ENCODE measurements around the gene ZNF491. TPM values are rescaled to one million over a fixed set of nuclear protein-coding genes. Genes with fewer than 3 reads are reported as not detected.

Gene ZNF491
- total RNA-seq, 1 experiment from 2014 or later: not detected

DNA sequence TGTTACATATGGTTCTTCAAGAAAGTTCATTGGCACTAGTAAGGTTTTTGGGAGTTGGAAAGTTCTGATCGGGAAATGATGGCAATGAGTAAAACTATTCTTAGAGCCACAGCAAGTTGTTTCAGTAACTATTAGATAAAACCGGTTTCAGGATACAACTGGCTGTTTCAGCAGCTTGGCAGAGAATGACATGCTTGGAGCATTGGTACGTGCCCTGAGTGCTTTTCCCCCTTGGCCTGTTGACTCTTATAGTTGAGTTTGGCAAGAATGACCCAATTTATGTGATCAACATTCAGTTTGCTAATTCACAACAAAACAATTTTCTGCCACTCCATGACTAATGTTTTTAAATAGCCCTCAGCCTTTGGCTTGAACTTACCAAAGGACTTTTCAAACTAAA is 10.8 kb upstream of the ZNF491 start:
- no peaks in the 10 kb centered on the region for H3K27me3 ChIP-seq (ENCODE audit: insufficient read depth, low read length)
- no peak for DNase-seq (ENCODE audit: low read depth, low spot score)
- H2AFZ ChIP-seq (ENCODE audit: low read depth, low read length, poor library complexity, severe bottlenecking): no peak overlapping the region
- POLR2A ChIA-PET: no interaction called here
- H3K9me3 ChIP-seq (ENCODE audit: control insufficient read depth in 1 of 2, insufficient read depth in 1 of 2, low read depth in 1 of 2, low read length in 2 of 2): peaks cover under 1 to 19% of the 10 kb centered on the region in 2 experiments; a peak in 3 of 4 replicates
- no peaks in the 10 kb centered on the region for H3K36me3 ChIP-seq (ENCODE audit: control insufficient read depth in 1 of 2, insufficient read depth in 2 of 2, low read length in 2 of 2)
- H3K4me2 ChIP-seq (ENCODE audit: low read length): no peak overlapping the region
- BruUV-seq (replicated peaks): no TSS peak
- H4K20me1 ChIP-seq (ENCODE audit: insufficient read depth): no peaks in the 10 kb centered on the region
- H3K9ac ChIP-seq (ENCODE audit: low read length): no peak overlapping the region
- H3K9me2 ChIP-seq (ENCODE audit: insufficient read depth): no peaks in the 10 kb centered on the region
- no peak overlapping the region for H3K4me3 ChIP-seq (replicated peaks in 1 of 2; ENCODE audit: low read depth in 1 of 2, low read length in 2 of 2)
- H3K27ac ChIP-seq (ENCODE audit: low read depth, low read length): no peak overlapping the region
- no peak for TF ChIP-seq CBX3 (IDR thresholded peaks at IDR 0.05; ENCODE audit: low read depth)
- H3K79me2 ChIP-seq (ENCODE audit: insufficient read depth, low read length): no peaks in the 10 kb centered on the region
- no peaks in the 10 kb centered on the region for H3K4me1 ChIP-seq (ENCODE audit: control insufficient read depth in 1 of 2, insufficient read depth in 2 of 2, low read length in 2 of 2)
- no peak for ATAC-seq
- RAD21 ChIA-PET (ENCODE audit: low non-redundant PET in 1 of 2, low total read pairs in 2 of 2, uncharacterized antibody in 2 of 2, unreplicated experiment in 2 of 2): no interaction called here
- intact Hi-C loops (cut with micrococcal nuclease): no loop called here
- CTCF ChIA-PET: no interaction called here

GRCh38 chr19:11792942-11793341 is 5.4 kb upstream of the ZNF491 start:
- CTCF ChIA-PET: no interaction called here
- no peak overlapping the region for H3K4me2 ChIP-seq (ENCODE audit: low read length)

More at GRCh38 chr19:11792942-11793341, 5.4 kb upstream of the ZNF491 start:
- ATAC-seq: no peak
- intact Hi-C loops (cut with micrococcal nuclease): no loop called here
- Histone ChIP-seq H3K9ac (ENCODE audit: low read length) (no peak overlapping the region), H3K27ac (ENCODE audit: low read depth, low read length) (no peak overlapping the region), H3K9me2 (ENCODE audit: insufficient read depth) (no peaks in the 10 kb centered on the region), H3K79me2 (ENCODE audit: insufficient read depth, low read length) (no peaks in the 10 kb centered on the region), H4K20me1 (ENCODE audit: insufficient read depth) (no peaks in the 10 kb centered on the region), H3K4me1 (ENCODE audit: control insufficient read depth in 1 of 2, insufficient read depth in 2 of 2, low read length in 2 of 2) (no peaks in the 10 kb centered on the region), H3K9me3 (ENCODE audit: control insufficient read depth in 1 of 2, insufficient read depth in 1 of 2, low read depth in 1 of 2, low read length in 2 of 2) (peaks cover 0 to 7% of the 10 kb centered on the region in 2 experiments; a peak in 1 of 4 replicates), H2AFZ (ENCODE audit: low read depth, low read length, poor library complexity, severe bottlenecking) (no peak overlapping the region), H3K27me3 (ENCODE audit: insufficient read depth, low read length) (no peaks in the 10 kb centered on the region), H3K4me3 (replicated peaks in 1 of 2; ENCODE audit: low read depth in 1 of 2, low read length in 2 of 2) (no peak overlapping the region), H3K36me3 (ENCODE audit: control insufficient read depth in 1 of 2, insufficient read depth in 2 of 2, low read length in 2 of 2) (no peaks in the 10 kb centered on the region)
- ChIA-PET RAD21 (ENCODE audit: low non-redundant PET in 1 of 2, low total read pairs in 2 of 2, uncharacterized antibody in 2 of 2, unreplicated experiment in 2 of 2) (no interaction called here), POLR2A (no interaction called here)
- TF ChIP-seq SIN3A (IDR thresholded peaks at IDR 0.05; ENCODE audit: low read depth) (no peak), RAD21 (IDR thresholded peaks at IDR 0.05; ENCODE audit: low read depth) (no peak), EZH2phosphoT487 (IDR thresholded peaks at IDR 0.05; ENCODE audit: borderline replicate concordance) (no peak), ELF1 (IDR thresholded peaks at IDR 0.05; ENCODE audit: borderline replicate concordance, low read depth) (no peak), REST (IDR thresholded peaks at IDR 0.05; ENCODE audit: low read depth) (no peak), JUND (IDR thresholded peaks at IDR 0.05) (no peak), CEBPB (IDR thresholded peaks at IDR 0.05; ENCODE audit: low read depth) (no peak), ZNF274 (IDR thresholded peaks at IDR 0.05; ENCODE audit: low read depth, low read length) (no peak), FOSL1 (IDR thresholded peaks at IDR 0.05; ENCODE audit: low read depth) (no peak), SP1 (IDR thresholded peaks at IDR 0.05; ENCODE audit: low read depth) (no peak), YY1 (IDR thresholded peaks at IDR 0.05; ENCODE audit: extremely low read depth, insufficient replicate concordance, low read depth, low read length) (no peak), ZFX (IDR thresholded peaks at IDR 0.05) (no peak)
- TF ChIP-seq, protein P1, sequence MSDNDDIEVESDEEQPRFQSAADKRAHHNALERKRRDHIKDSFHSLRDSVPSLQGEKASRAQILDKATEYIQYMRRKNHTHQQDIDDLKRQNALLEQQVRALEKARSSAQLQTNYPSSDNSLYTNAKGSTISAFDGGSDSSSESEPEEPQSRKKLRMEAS (IDR thresholded peaks at IDR 0.05): no peak
- DNase-seq (ENCODE audit: low read depth, low spot score): no peak
- no TSS peak for BruUV-seq (replicated peaks)

All from HCT116 (cell line).